ENCODE results near the gene TBC1D8. TPM values are rescaled to one million over a fixed set of nuclear protein-coding genes. Genes with fewer than 3 reads are reported as not detected.

The TBC1D8 gene
- total RNA-seq (2022; extraction: Qiagen RNA extraction), result 69.1 to 105 TPM (median 82.0 TPM) in 5 replicates

GRCh38 chr2:101151146-101151858 lies at the start of gene TBC1D8:
TSS of gene TBC1D8 (minus strand) at chr2:101151382. CDS start at chr2:101151253, 129 bp downstream.

DNA sequence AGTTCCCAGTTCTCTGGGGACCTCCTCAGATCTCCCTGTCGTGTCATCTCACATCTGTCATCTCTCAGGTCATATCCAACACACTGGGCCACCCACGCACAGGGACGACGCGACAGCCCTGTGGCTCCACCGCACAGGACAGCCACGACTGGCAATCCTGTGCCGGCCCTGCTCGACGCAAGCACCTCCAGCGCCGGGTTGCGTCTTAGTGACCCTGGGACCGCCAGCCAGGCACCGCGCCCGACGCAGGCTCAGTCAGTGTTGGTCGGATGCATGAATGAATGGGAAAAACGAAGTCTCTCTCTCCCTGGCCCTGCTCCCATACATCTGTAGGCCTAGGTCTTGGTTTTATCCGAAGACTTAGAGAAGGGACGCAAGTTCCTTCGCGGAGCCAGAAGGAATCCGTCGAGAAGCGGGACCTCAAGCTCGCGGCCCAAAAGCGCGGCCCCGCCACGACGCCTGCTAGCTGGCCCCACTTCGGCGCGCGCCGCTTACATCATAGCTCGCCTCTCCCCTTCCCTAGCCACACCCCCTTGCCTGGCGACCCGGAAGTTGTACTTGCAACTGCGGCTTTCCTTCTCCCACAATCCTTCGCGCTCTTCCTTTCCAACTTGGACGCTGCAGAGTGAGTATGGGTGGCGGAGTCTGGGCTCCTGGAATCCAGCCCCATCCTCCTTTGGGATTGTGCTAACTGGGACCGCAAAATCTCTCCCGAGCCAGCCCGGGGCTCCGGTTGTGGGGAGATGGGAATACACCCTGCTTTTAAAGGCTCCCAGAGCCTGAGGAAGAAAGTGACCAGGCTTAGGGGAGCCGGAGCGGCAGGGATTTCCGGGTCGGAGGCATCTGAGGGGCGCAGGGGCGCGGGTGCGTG lies 149.3 kb downstream of the TBC1D8 start, which contains the start of gene RPL31:
RPL31 (plus strand) TSS at position 599 of the 871 bp plus-strand sequence. CDS start 413 bp downstream, outside the sequence.

Other genes with a start within 250 kb of the TBC1D8 start
- gene RPL31, start 149.1 kb downstream of the TBC1D8 start, total RNA-seq (2022; extraction: Qiagen RNA extraction), result 1,633 to 2,140 TPM (median 1,734 TPM) in 5 replicates
- 40.5 to 49.8 TPM (median 47.0 TPM) in 5 replicates for gene CNOT11, start 101.5 kb upstream of the TBC1D8 start, total RNA-seq (2022; extraction: Qiagen RNA extraction)
- 33.0 to 46.9 TPM (median 44.1 TPM) in 5 replicates for gene RNF149, start 157.3 kb upstream of the TBC1D8 start, total RNA-seq (2022; extraction: Qiagen RNA extraction)
- gene CREG2, start 236.1 kb upstream of the TBC1D8 start, total RNA-seq (2022; extraction: Qiagen RNA extraction), result 6.9 to 11.8 TPM (median 10.9 TPM) in 5 replicates

Measured in A549 treated with dexamethasone at 1 μM for 4 hours (cell line).